Measurements from ENCODE around the gene RHOJ. TPM values are rescaled to one million over a fixed set of nuclear protein-coding genes. Genes with fewer than 3 reads are reported as not detected.
"Not testable (repeated sequence)": the region's sequence is repeated elsewhere in the genome, so short reads cannot be mapped to it uniquely, and the experiment has no call there.

Gene RHOJ
- total RNA-seq, 2 donors from 2014 or later = 5.9 to 11.2 TPM

- TF ChIP-seq CTCF (IDR thresholded peaks at IDR 0.05) = no peak
- H3K9me3 ChIP-seq = no peaks in the 10 kb centered on the region
- H3K27ac ChIP-seq = no peak overlapping the region
Measured at GRCh38 chr14:63276016-63276415, 71.8 kb downstream of the RHOJ start.

GRCh38 chr14:63276492-63277342, 72.5 kb downstream of the RHOJ start:
- Histone ChIP-seq H3K4me3 (no peak overlapping the region), H3K9me3 (no peaks in the 10 kb centered on the region), H3K27ac (no peak overlapping the region), H3K36me3 (no peaks in the 10 kb centered on the region), H3K4me1 (peaks cover 0 to 15% of the 10 kb centered on the region in 2 donors), H3K27me3 (no peaks in the 10 kb centered on the region)
- DNase-seq (ENCODE audit: low spot score) = no peak
- peak; percentile 67 to 87 for TF ChIP-seq CTCF (IDR thresholded peaks at IDR 0.05)

More at GRCh38 chr14:63276016-63276415, 71.8 kb downstream of the RHOJ start:
- H3K27me3 ChIP-seq = no peaks in the 10 kb centered on the region
- H3K36me3 ChIP-seq = no peaks in the 10 kb centered on the region
- H3K4me3 ChIP-seq = no peak overlapping the region
- peaks cover 0 to 15% of the 10 kb centered on the region in 2 donors for H3K4me1 ChIP-seq
- DNase-seq (ENCODE audit: low spot score) = no peak

GRCh38 chr14:63277591-63278183, 73.4 kb downstream of the RHOJ start:
- H3K27ac ChIP-seq = no peak overlapping the region
- DNase-seq (ENCODE audit: low spot score) = no peak
- H3K9me3 ChIP-seq = no peaks in the 10 kb centered on the region
- H3K4me3 ChIP-seq = no peak overlapping the region
- no peak for TF ChIP-seq CTCF (IDR thresholded peaks at IDR 0.05)
- H3K27me3 ChIP-seq = no peaks in the 10 kb centered on the region
- no peaks in the 10 kb centered on the region for H3K36me3 ChIP-seq
- H3K4me1 ChIP-seq = peaks cover 0 to 15% of the 10 kb centered on the region in 2 donors

- not testable (repeated sequence) for H3K9me3 ChIP-seq; H3K27me3 ChIP-seq; H3K36me3 ChIP-seq; DNase-seq (ENCODE audit: low spot score); H3K4me3 ChIP-seq; H3K4me1 ChIP-seq; H3K27ac ChIP-seq
Measured at GRCh38 chr14:63279933-63280332, 75.7 kb downstream of the RHOJ start.

- H3K4me3 ChIP-seq = no peak overlapping the region
- H3K4me1 ChIP-seq = peaks cover 0 to 8% of the 10 kb centered on the region in 2 donors
- no peak overlapping the region for H3K27ac ChIP-seq
- TF ChIP-seq CTCF (IDR thresholded peaks at IDR 0.05) = no peak
- no peaks in the 10 kb centered on the region for H3K27me3 ChIP-seq
- no peak for DNase-seq (ENCODE audit: low spot score)
- peaks cover 20% of the 10 kb centered on the region for H3K36me3 ChIP-seq
- no peaks in the 10 kb centered on the region for H3K9me3 ChIP-seq
Measured at GRCh38 chr14:63282997-63283883, 79.0 kb downstream of the RHOJ start.

GRCh38 chr14:63283884-63284248, 79.6 kb downstream of the RHOJ start:
- Histone ChIP-seq H3K36me3 (peaks cover 22% of the 10 kb centered on the region), H3K27me3 (no peaks in the 10 kb centered on the region), H3K4me3 (no peak overlapping the region), H3K27ac (no peak overlapping the region), H3K9me3 (no peaks in the 10 kb centered on the region), H3K4me1 (peaks cover 0 to 8% of the 10 kb centered on the region in 2 donors)
- no peak for DNase-seq (ENCODE audit: low spot score)
- TF ChIP-seq CTCF (IDR thresholded peaks at IDR 0.05) = no peak

All from right atrium auricular region (tissue), 2 donors.